Endothelial cell of umbilical vein (primary cell): ENCODE measurements around the gene RBM26. TPM values are rescaled to one million over a fixed set of nuclear protein-coding genes. Genes with fewer than 3 reads are reported as not detected.

Experiments used
- BruUV-seq: library from RNA; stranded (reverse); fragments of 400-500 nt; replicated peaks from 2 replicates; lab custom pipeline; 2021; lab: Mats Ljungman, UMichigan
- CTCF ChIA-PET: fragments of 300-600, 350-600 bp; sonication (Branson Sonifier 250); formaldehyde crosslinking; loops from one replicate; lab custom pipeline; 2021; ENCODE audit warnings: antibody characterized with exemption, inconsistent platforms; lab: Charles Lee
- POLR2A ChIA-PET: fragments of 300-600, 350-600 bp; sonication (Branson Sonifier 250); formaldehyde crosslinking; loops from one replicate; lab custom pipeline; 2021; ENCODE audit warnings: antibody characterized with exemption, inconsistent platforms; lab: Charles Lee
- DNase-seq: peaks from one replicate; pipeline ENCODE4 v3.0.0-alpha.2; 2011; ENCODE audit warnings: low read depth, low spot score
- FAIRE-seq: peaks from 2 replicates; lab custom pipeline; 2011; peaks lifted over from hg19 to GRCh38; lab: Jason Lieb, UNC
- H2AFZ ChIP-seq: 2 replicates; pipeline ENCODE4 v1.6.0; 2012; ENCODE audit warnings: low read depth, low read length, control low read depth, inconsistent platforms
- H3K27ac ChIP-seq: 2 replicates; pipeline ENCODE4 v1.5.1; 2011; ENCODE audit warnings: low read depth, mild to moderate bottlenecking, control low read depth, low read length, moderate library complexity; ENCODE audit not compliant: insufficient read depth
- H3K27me3 ChIP-seq, 2 experiments: 2 replicates each; pipeline versions ENCODE4 v1.6.0 to v1.6.1; 2011; ENCODE audit warnings: low read length in 2 of 2, mixed read lengths in 1 of 2; ENCODE audit not compliant: control insufficient read depth in 2 of 2, insufficient read depth in 2 of 2
- H3K36me3 ChIP-seq, 2 experiments: 2 replicates in 1 of 2; 3 replicates in 1 of 2; pipeline ENCODE4 v1.5.1; 2011; ENCODE audit warnings: low read length in 2 of 2, mild to moderate bottlenecking in 1 of 2, moderate library complexity in 1 of 2; ENCODE audit not compliant: control insufficient read depth in 2 of 2, insufficient read depth in 2 of 2; ENCODE audit errors: extremely low read depth in 1 of 2
- H3K4me1 ChIP-seq: 3 replicates; pipeline ENCODE4 v1.5.1; 2011; ENCODE audit warnings: mild to moderate bottlenecking, low read length; ENCODE audit not compliant: control insufficient read depth, insufficient read depth; ENCODE audit errors: extremely low read depth
- H3K4me2 ChIP-seq: 2 replicates; pipeline ENCODE4 v1.6.1; 2011; ENCODE audit warnings: low read length, control low read depth, mixed read lengths; ENCODE audit not compliant: insufficient read depth
- H3K4me3 ChIP-seq, 3 experiments: fragments of 200-600 bp in 1 of 3; sonication (generic), shearing (Covaris generic) in 1 of 3; replicated peaks in 1 of 3; 2 replicates each; pipeline ENCODE4 v1.5.1; 2011 to 2016; ENCODE audit warnings: control low read depth in 3 of 3, low read length in 3 of 3, mild to moderate bottlenecking in 2 of 3, inconsistent platforms in 1 of 3, low read depth in 1 of 3, moderate library complexity in 1 of 3; ENCODE audit not compliant: insufficient read depth in 1 of 3
- H3K79me2 ChIP-seq: 2 replicates; pipeline ENCODE4 v1.6.0; 2012; ENCODE audit warnings: low read length, inconsistent platforms; ENCODE audit not compliant: control insufficient read depth, insufficient read depth
- H3K9ac ChIP-seq: replicated peaks from 2 replicates; pipeline ENCODE3; 2011; ENCODE audit warnings: low read length, control low read depth; ENCODE audit not compliant: insufficient read depth; ENCODE audit errors: extremely low read depth
- H3K9me1 ChIP-seq: replicated peaks from 3 replicates; pipeline ENCODE4 v1.6.0; 2011; ENCODE audit warnings: mild to moderate bottlenecking, low read length; ENCODE audit not compliant: control insufficient read depth, insufficient read depth; ENCODE audit errors: extremely low read depth
- H3K9me3 ChIP-seq: replicated peaks from 2 replicates; pipeline ENCODE4 v1.5.1; 2012; ENCODE audit warnings: low read length, inconsistent platforms; ENCODE audit not compliant: control insufficient read depth, insufficient read depth
- H4K20me1 ChIP-seq: replicated peaks from 2 replicates; pipeline ENCODE3; 2011; ENCODE audit warnings: mild to moderate bottlenecking, low read length; ENCODE audit not compliant: control insufficient read depth, insufficient read depth; ENCODE audit errors: extremely low read depth
- CTCF ChIP-seq, 2 donors: IDR thresholded peaks; 1 replicate in 1 of 2; 2 replicates in 1 of 2; pipeline ENCODE4 v1.5.1; 2011; ENCODE audit warnings: low read length in 2 of 2, mild to moderate bottlenecking in 2 of 2, moderate library complexity in 2 of 2, control low read depth in 1 of 2, inconsistent platforms in 1 of 2, low read depth in 1 of 2; ENCODE audit not compliant: insufficient read depth in 1 of 2; ENCODE audit errors: extremely low read depth in 1 of 2
- EZH2 ChIP-seq: IDR thresholded peaks from 2 replicates; pipeline ENCODE4 v1.6.1; 2012; ENCODE audit warnings: borderline replicate concordance, low read depth, mild to moderate bottlenecking, moderate library complexity, low read length, inconsistent platforms; ENCODE audit not compliant: severe bottlenecking
- FOS ChIP-seq: IDR thresholded peaks from 2 replicates; pipeline ENCODE4 v1.6.1; 2011; ENCODE audit warnings: mild to moderate bottlenecking, low read length, moderate library complexity, borderline replicate concordance; ENCODE audit not compliant: insufficient read depth
- GATA2 ChIP-seq: IDR thresholded peaks from 2 replicates; pipeline ENCODE4 v1.7.0; 2011; ENCODE audit warnings: low read depth, mild to moderate bottlenecking, moderate library complexity, mixed read lengths, low read length; ENCODE audit not compliant: insufficient read length, insufficient read depth
- JUN ChIP-seq: IDR thresholded peaks from 2 replicates; pipeline ENCODE4 v1.6.1; 2011; ENCODE audit warnings: borderline replicate concordance, low read depth; ENCODE audit not compliant: insufficient read length, insufficient read depth
- MAX ChIP-seq: IDR thresholded peaks from 2 replicates; pipeline ENCODE4 v1.6.1; 2011; ENCODE audit not compliant: insufficient read depth, insufficient read length
- MYC ChIP-seq: IDR thresholded peaks from one replicate; pipeline ENCODE4 v1.6.1; 2011; ENCODE audit warnings: mild to moderate bottlenecking, low read depth, low read length
- POLR2A ChIP-seq: IDR thresholded peaks from 2 replicates; pipeline ENCODE4 v1.6.1; 2012; ENCODE audit warnings: low read depth, mild to moderate bottlenecking, control low read depth, low read length
- POLR2AphosphoS5 ChIP-seq: IDR thresholded peaks from 2 replicates; pipeline ENCODE4 v1.6.1; 2012; ENCODE audit warnings: low read depth, mild to moderate bottlenecking, control low read depth, low read length, moderate library complexity; ENCODE audit not compliant: insufficient read depth
- dilution Hi-C: fragments of 300-500 bp; cut with MboI; formaldehyde crosslinking; loops from one replicate; pipeline ENCODE4 v1.15.0; 2019; ENCODE audit warnings: low sequenced_read_pairs; ENCODE audit not compliant: extremely low pct_ligation_motif_present
- intact Hi-C: fragments of 100-400 bp; cut with micrococcal nuclease; formaldehyde crosslinking; loops from one replicate; pipeline ENCODE4 v1.10.0; 2022
- polyA plus RNA-seq, 4 experiments: library from polyadenylated mRNA; depleted of rRNA in 3 of 4; stranded (reverse) in 3 of 4; unstranded in 1 of 4; fragments of >200 nt; gene quantifications; 2 replicates each; pipeline versions ENCODE4 v1.2.1 to v1.2.3, GENCODE V29; 2011 to 2012; ENCODE audit warnings: missing spikeins in 1 of 4
- total RNA-seq: library from RNA; stranded (reverse); gene quantifications from 2 replicates; pipeline ENCODE4 v1.2.3, GENCODE V29; 2021

The RBM26 gene
- total and polyA plus RNA-seq, 2 donors (not counting 3 experiments of a cell fraction or from before 2014, with no cell fraction given): 14.8 to 54.3 TPM

DNA sequence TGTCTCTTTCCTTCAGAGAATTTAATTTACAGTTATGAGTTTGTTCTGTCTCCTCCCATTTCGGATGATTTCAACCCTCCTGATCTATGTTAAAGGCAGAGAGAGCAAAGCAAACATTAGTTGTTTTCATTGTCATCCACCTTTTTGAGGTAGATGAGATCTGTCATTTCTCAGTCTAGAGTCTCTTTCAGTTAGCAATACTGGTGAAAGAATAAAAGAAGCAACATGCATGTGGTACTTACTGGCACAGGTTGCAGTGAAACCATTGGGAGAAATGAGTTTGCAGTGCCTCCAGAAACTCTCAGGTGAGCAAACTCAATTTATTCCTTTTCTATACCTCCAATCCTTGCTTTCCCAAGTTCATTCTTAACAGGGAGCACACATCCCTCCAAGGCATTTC is 99.4 kb downstream of the RBM26 start:
- POLR2A ChIA-PET: no interaction called here
- dilution Hi-C loops: no loop called here
- peaks cover 3 to 7% of the 10 kb centered on the region in 2 experiments for H3K27me3 ChIP-seq
- no peak overlapping the region for H2AFZ ChIP-seq
- H3K36me3 ChIP-seq: no peaks in the 10 kb centered on the region
- H3K9ac ChIP-seq: no peak overlapping the region
- H3K4me2 ChIP-seq: no peak overlapping the region
- BruUV-seq: no TSS peak
- CTCF ChIA-PET: interaction anchor here (1.9 kb wide), 1 partner anchor 85 kb away, joined by 6 read pairs; no protein-coding TSS in a partner anchor
- H3K9me3 ChIP-seq: no peaks in the 10 kb centered on the region
- intact Hi-C loops: no loop called here
- no peaks in the 10 kb centered on the region for H3K9me1 ChIP-seq
- no peak overlapping the region for H3K4me3 ChIP-seq
- H4K20me1 ChIP-seq: no peaks in the 10 kb centered on the region
- H3K4me1 ChIP-seq: peaks cover 5% of the 10 kb centered on the region
- H3K79me2 ChIP-seq: no peaks in the 10 kb centered on the region
- TF ChIP-seq FOS: no peak
- TF ChIP-seq JUN: no peak
- no peak for TF ChIP-seq MYC
- TF ChIP-seq CTCF (IDR thresholded peaks at IDR 0.05; ENCODE audit: extremely low read depth in 1 of 2, insufficient read depth in 1 of 2, low read depth in 1 of 2, low read length in 2 of 2): no peak
- TF ChIP-seq POLR2AphosphoS5: no peak
- TF ChIP-seq EZH2: no peak
- TF ChIP-seq MAX: no peak
- TF ChIP-seq POLR2A: no peak
- TF ChIP-seq GATA2: no peak
- no peak for DNase-seq
- FAIRE-seq: no peak
- no peak overlapping the region for H3K27ac ChIP-seq
